Measurements from ENCODE around the gene NEK3.

DNA sequence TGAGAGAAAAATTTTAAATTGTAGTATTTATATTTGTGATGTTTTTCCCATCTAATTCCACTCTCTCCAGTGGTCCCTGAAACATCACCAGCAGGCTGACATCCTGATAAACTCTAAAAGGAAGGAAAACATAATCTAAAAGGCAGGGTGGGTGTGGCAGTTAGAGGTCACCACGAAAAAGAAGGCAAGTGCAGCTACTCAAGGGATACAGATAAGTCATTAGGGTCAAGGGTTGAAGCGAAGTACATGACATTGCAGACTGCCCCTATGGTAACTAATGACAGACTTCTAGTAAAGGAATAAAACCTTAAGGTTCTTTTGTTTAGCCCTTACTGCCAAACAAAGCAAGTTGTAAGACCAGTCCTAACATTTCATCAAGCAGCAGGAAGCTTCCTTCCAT is 6.0 kb upstream of the NEK3 start:
- TF ChIP-seq TAF1 (conservative IDR thresholded peaks at IDR 0.05) (no peak), EGR1 (IDR thresholded peaks at IDR 0.05; ENCODE audit: low read depth in 2 of 2) (no peak), JUND (IDR thresholded peaks at IDR 0.05) (no peak)
- TF ChIP-seq, protein P1, sequence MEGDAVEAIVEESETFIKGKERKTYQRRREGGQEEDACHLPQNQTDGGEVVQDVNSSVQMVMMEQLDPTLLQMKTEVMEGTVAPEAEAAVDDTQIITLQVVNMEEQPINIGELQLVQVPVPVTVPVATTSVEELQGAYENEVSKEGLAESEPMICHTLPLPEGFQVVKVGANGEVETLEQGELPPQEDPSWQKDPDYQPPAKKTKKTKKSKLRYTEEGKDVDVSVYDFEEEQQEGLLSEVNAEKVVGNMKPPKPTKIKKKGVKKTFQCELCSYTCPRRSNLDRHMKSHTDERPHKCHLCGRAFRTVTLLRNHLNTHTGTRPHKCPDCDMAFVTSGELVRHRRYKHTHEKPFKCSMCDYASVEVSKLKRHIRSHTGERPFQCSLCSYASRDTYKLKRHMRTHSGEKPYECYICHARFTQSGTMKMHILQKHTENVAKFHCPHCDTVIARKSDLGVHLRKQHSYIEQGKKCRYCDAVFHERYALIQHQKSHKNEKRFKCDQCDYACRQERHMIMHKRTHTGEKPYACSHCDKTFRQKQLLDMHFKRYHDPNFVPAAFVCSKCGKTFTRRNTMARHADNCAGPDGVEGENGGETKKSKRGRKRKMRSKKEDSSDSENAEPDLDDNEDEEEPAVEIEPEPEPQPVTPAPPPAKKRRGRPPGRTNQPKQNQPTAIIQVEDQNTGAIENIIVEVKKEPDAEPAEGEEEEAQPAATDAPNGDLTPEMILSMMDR (IDR thresholded peaks at IDR 0.05; ENCODE audit: low read depth, low read length, missing input control) = no peak
